BE2C (cell line): ENCODE measurements around the gene TKTL1.
"Not testable (repeated sequence)": the region's sequence is repeated elsewhere in the genome, so short reads cannot be mapped to it uniquely, and the experiment has no call there.

Experiments
- DNase-seq: peaks from one replicate; pipeline ENCODE4 v3.0.0-alpha.2; 2020
- H3K27me3 ChIP-seq: fragments of 250-450 bp; sonication (Bioruptor Pico); 2 replicates; pipeline ENCODE4 v1.5.1; 2020; ENCODE audit warnings: mild to moderate bottlenecking
- H3K36me3 ChIP-seq: fragments of 250-450 bp; sonication (Bioruptor Pico); 2 replicates; pipeline ENCODE4 v1.5.1; 2020; ENCODE audit warnings: mild to moderate bottlenecking
- H3K4me1 ChIP-seq: fragments of 250-450 bp; sonication (Bioruptor Pico); 2 replicates; pipeline ENCODE4 v1.5.1; 2020
- H3K4me3 ChIP-seq: 2 replicates; pipeline ENCODE4 v1.5.1; 2011; ENCODE audit warnings: low read depth, low read length
- H3K9me3 ChIP-seq: fragments of 250-450 bp; sonication (Bioruptor Pico); 2 replicates; pipeline ENCODE4 v1.5.1; 2020
- TF ChIP-seq, protein P1 (sequence below): IDR thresholded peaks from 2 replicates; pipeline ENCODE4 v1.5.1; 2012; ENCODE audit warnings: mild to moderate bottlenecking, low read depth, low read length

TKTL1 gene

DNA sequence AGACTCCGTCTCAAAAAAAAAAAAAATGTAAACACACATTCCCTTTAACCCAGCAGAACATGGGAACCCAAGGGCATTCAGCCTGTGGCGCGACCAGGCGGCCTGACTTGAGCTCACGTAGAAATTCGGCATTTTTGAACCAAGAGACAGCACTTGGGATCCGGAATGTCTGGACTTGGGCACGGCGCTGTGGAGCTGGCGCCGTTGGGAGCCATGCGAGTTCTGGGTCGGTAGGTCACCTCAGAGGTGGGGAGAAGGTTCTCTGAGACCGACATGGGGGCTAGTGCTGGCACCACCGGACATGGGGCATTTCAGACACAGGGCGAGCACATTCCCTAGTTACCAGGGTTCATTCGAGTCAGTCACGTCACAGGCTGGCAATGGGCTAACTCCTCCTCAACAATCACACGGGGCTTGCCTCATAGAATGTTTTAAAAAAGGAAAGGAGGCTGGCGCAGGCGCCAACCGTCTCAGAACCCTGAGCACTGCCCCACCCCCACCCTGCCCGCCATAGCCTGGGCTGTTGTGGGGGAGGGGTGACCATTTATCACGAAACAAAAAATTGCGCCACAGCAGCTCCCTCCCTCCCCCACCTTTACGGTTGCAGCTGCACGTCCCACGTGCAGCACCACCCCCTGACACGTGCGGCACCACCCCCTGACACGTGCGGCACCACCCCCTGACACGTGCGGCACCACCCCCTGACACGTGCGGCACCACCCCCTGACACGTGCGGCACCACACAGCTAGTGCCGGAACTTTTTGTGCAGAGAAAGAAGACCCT lies 612 bp upstream of the TKTL1 start, which contains the start of gene TEX28:
Gene TEX28, minus strand, starts transcription at position 334 of the 784 bp plus-strand sequence. CDS start 3,007 bp downstream, outside the sequence.
- Histone ChIP-seq H3K4me1 (no peaks in the 10 kb centered on the region), H3K27me3 (no peaks in the 10 kb centered on the region), H3K9me3 (no peaks in the 10 kb centered on the region), H3K36me3 (no peaks in the 10 kb centered on the region), H3K4me3 (no peak within 1 kb of the TSS)
- DNase-seq: no peak
- TF ChIP-seq, protein P1, sequence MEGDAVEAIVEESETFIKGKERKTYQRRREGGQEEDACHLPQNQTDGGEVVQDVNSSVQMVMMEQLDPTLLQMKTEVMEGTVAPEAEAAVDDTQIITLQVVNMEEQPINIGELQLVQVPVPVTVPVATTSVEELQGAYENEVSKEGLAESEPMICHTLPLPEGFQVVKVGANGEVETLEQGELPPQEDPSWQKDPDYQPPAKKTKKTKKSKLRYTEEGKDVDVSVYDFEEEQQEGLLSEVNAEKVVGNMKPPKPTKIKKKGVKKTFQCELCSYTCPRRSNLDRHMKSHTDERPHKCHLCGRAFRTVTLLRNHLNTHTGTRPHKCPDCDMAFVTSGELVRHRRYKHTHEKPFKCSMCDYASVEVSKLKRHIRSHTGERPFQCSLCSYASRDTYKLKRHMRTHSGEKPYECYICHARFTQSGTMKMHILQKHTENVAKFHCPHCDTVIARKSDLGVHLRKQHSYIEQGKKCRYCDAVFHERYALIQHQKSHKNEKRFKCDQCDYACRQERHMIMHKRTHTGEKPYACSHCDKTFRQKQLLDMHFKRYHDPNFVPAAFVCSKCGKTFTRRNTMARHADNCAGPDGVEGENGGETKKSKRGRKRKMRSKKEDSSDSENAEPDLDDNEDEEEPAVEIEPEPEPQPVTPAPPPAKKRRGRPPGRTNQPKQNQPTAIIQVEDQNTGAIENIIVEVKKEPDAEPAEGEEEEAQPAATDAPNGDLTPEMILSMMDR: no peak

DNA sequence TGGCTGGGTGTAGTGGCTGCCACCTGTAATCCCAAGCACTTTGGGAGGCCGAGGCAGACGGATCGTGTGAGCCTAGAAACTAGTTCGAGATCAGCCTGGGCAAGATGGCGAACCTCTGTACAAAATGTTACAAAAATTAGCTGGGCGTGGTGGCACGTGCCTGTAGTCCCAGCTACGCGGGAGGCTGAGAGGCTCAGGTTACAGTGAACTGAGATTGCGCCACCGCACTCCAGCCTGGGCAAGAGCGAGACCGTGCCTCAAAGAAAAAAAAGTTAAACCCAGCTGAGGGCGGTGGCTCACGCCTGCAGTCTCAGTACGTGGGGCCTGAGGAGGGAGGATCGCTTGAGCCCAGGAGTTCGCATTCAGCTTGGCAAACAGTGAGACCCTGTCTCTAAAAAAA lies 1.1 kb downstream of the TKTL1 start:
- Histone ChIP-seq H3K9me3 (no peaks in the 10 kb centered on the region), H3K4me1 (no peaks in the 10 kb centered on the region), H3K4me3 (no peak overlapping the region), H3K27me3 (no peaks in the 10 kb centered on the region), H3K36me3 (no peaks in the 10 kb centered on the region)
- DNase-seq: no peak
- TF ChIP-seq, protein P1: no peak

DNA sequence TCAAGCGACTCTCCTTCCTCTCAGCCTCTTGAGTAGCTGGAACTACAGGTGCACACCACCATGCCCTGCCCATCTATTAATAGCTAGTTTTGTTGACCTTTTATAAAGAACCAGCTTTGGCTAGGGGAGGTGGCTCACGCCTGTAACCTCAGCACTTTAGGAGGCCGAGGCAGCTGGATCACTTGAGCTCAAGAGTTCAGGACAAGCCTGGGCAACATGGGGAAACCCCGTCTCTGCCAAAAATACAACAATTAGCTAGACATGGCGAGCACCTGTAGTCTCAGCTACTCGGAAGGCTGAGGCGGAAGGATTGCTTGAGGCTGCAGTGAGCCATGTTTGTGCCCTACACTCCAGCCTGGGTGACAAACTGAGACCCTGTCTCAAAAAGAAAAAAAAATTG lies 2.7 kb downstream of the TKTL1 start:
- H3K4me3 ChIP-seq: no peak overlapping the region
- no peak for DNase-seq
- no peaks in the 10 kb centered on the region for H3K36me3 ChIP-seq
- no peaks in the 10 kb centered on the region for H3K27me3 ChIP-seq
- no peaks in the 10 kb centered on the region for H3K9me3 ChIP-seq
- TF ChIP-seq, protein P1: no peak
- H3K4me1 ChIP-seq: no peaks in the 10 kb centered on the region

DNA sequence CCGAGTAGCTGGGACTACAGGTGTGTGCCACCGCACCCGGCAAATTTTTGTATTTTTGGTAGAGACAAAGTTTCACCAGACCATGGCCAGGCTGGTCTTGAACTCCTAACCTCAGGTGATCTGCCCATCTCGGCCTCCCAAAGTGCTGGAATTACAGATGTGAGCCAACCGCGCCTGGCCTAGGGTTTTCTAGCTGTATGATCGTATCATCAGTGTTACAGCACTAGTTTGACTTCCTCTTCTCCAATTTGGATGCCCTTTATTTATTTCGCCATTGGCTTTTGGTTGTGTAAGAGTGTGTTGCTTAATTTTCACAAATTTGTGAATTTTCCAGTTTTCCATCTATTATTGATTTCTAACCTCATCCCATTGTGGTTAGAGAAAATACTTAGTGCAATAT lies 5.2 kb downstream of the TKTL1 start:
- no peaks in the 10 kb centered on the region for H3K4me1 ChIP-seq
- DNase-seq: no peak
- TF ChIP-seq, protein P1: no peak
- H3K27me3 ChIP-seq: no peaks in the 10 kb centered on the region
- no peaks in the 10 kb centered on the region for H3K36me3 ChIP-seq
- H3K4me3 ChIP-seq: no peak overlapping the region
- no peaks in the 10 kb centered on the region for H3K9me3 ChIP-seq

DNA sequence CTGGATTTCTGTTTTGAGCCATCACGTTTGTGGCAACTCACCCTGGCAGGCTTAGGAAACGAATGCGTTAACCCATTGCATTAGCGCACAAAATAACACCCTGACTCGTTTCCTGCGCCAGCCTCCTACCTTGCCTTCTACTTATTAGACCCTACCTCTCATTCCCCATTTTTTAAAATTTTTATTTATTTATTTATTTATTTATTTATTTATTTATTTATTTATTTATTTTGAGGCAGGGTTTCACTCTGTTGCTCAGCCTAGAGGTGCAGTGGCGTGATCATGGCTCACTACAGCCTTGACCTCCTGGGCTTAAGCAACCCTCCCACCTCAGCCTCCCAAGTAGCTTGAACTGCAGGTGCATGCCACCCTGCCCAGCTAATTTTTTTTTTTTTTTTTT lies 7.4 kb downstream of the TKTL1 start:
- DNase-seq, H3K9me3 ChIP-seq, H3K4me1 ChIP-seq, H3K36me3 ChIP-seq, H3K27me3 ChIP-seq, H3K4me3 ChIP-seq: not testable (repeated sequence)

DNA sequence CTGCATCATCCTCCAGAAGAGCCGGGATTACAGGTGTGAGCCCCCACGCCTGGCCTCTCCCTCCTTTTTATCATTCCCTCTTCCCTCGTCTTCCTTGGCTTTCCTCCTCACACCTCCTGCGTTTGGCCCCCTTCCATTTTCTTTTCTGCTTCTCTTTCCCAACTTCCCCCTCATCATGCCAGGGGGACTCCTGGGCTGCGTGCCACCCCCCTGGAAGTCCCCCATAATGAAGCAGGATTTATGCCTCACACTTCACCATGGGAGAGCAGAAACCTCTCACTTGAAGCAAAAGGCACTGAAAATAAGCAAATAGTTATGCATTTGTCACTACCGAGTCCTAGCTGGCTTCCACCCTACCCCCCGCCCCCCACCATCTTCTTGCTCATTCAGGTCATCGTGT lies 7.9 kb downstream of the TKTL1 start:
- no peaks in the 10 kb centered on the region for H3K9me3 ChIP-seq
- no peak overlapping the region for H3K4me3 ChIP-seq
- TF ChIP-seq, protein P1: no peak

More for the DNA sequence above, 7.9 kb downstream of the TKTL1 start:
- H3K27me3 ChIP-seq: no peaks in the 10 kb centered on the region
- H3K36me3 ChIP-seq: no peaks in the 10 kb centered on the region
- DNase-seq: no peak
- H3K4me1 ChIP-seq: no peaks in the 10 kb centered on the region
